Measurements from ENCODE around the gene CDC73.

Gene CDC73

DNA sequence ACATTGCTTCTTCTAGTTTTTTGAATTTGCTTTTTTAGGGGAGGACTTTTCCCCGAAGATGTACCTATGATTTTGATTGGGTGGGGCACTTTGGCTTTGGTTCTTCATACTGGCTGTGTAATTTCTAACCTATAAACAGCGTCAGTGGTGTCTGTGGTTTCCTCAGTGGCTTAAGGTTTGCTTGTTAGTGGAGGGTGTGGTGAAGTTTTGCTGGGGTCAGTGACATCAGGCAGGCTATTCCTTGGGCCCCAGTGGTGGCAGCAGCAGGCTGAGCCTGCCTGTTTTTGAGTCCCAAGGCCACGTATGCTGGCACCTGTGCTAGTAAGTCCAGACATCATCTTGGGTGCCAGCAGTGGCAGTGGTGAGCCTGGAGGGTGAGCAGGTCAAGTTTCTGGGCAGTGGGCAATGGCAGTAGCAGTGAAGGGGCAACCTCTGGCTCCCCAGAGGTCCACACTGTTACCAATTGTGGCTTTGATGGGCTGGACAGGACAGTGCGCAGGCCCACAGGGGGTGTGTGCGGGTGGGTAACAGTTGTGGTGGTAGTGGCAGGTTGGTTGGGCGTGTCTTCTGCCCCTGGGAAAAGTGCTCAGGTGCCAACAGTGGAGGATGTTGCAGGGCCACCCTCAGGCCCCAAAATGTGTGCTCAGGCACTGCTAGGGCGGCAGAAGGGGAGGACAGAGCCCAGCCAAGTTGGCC, 119.4 kb downstream of the CDC73 start:
- no peak for TF ChIP-seq EZH2phosphoT487 (IDR thresholded peaks at IDR 0.05; ENCODE audit: borderline replicate concordance, low read length)
- TF ChIP-seq, protein P1, sequence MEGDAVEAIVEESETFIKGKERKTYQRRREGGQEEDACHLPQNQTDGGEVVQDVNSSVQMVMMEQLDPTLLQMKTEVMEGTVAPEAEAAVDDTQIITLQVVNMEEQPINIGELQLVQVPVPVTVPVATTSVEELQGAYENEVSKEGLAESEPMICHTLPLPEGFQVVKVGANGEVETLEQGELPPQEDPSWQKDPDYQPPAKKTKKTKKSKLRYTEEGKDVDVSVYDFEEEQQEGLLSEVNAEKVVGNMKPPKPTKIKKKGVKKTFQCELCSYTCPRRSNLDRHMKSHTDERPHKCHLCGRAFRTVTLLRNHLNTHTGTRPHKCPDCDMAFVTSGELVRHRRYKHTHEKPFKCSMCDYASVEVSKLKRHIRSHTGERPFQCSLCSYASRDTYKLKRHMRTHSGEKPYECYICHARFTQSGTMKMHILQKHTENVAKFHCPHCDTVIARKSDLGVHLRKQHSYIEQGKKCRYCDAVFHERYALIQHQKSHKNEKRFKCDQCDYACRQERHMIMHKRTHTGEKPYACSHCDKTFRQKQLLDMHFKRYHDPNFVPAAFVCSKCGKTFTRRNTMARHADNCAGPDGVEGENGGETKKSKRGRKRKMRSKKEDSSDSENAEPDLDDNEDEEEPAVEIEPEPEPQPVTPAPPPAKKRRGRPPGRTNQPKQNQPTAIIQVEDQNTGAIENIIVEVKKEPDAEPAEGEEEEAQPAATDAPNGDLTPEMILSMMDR (IDR thresholded peaks at IDR 0.05; ENCODE audit: low read depth, low read length, poor library complexity, severe bottlenecking) = no peak
- H3F3A ChIP-seq (ENCODE audit: control insufficient read depth, insufficient read depth) = no peaks in the 10 kb centered on the region
- H3K4me2 ChIP-seq (ENCODE audit: low read length) = no peak overlapping the region
- no peaks in the 10 kb centered on the region for H3K9me3 ChIP-seq (ENCODE audit: control insufficient read depth, insufficient read depth, low read length)
- no peak overlapping the region for H3K4me3 ChIP-seq (ENCODE audit: low read length)
- H3K36me3 ChIP-seq (ENCODE audit: control insufficient read depth, low read length) = peaks cover 17% of the 10 kb centered on the region
- no peaks in the 10 kb centered on the region for H4K20me1 ChIP-seq (ENCODE audit: control insufficient read depth, insufficient read depth, low read depth, low read length)
- no peaks in the 10 kb centered on the region for H3K9me2 ChIP-seq (replicated peaks; ENCODE audit: control insufficient read depth, low read length)
- H3K27me3 ChIP-seq (ENCODE audit: control insufficient read depth, low read length) = no peaks in the 10 kb centered on the region
- H3K27ac ChIP-seq (ENCODE audit: low read depth, low read length) = no peak overlapping the region
- peaks cover 6% of the 10 kb centered on the region for H3K4me1 ChIP-seq (ENCODE audit: control insufficient read depth, low read length)
- H3K79me2 ChIP-seq (ENCODE audit: control insufficient read depth, low read length) = no peaks in the 10 kb centered on the region

GRCh38 chr1:193242000-193242399, 120.2 kb downstream of the CDC73 start:
- H3K36me3 ChIP-seq (ENCODE audit: control insufficient read depth, low read length) = peaks cover 20% of the 10 kb centered on the region
- H3K4me1 ChIP-seq (ENCODE audit: control insufficient read depth, low read length) = peaks cover 6% of the 10 kb centered on the region
- H3K9me3 ChIP-seq (ENCODE audit: control insufficient read depth, insufficient read depth, low read length) = no peaks in the 10 kb centered on the region
- TF ChIP-seq, protein P1 (IDR thresholded peaks at IDR 0.05; ENCODE audit: low read depth, low read length, poor library complexity, severe bottlenecking) = no peak
- TF ChIP-seq EZH2phosphoT487 (IDR thresholded peaks at IDR 0.05; ENCODE audit: borderline replicate concordance, low read length) = no peak
- H3K9me2 ChIP-seq (replicated peaks; ENCODE audit: control insufficient read depth, low read length) = no peaks in the 10 kb centered on the region
- no peaks in the 10 kb centered on the region for H3K79me2 ChIP-seq (ENCODE audit: control insufficient read depth, low read length)
- H3K27me3 ChIP-seq (ENCODE audit: control insufficient read depth, low read length) = no peaks in the 10 kb centered on the region
- H3F3A ChIP-seq (ENCODE audit: control insufficient read depth, insufficient read depth) = no peaks in the 10 kb centered on the region
- H4K20me1 ChIP-seq (ENCODE audit: control insufficient read depth, insufficient read depth, low read depth, low read length) = no peaks in the 10 kb centered on the region
- H3K27ac ChIP-seq (ENCODE audit: low read depth, low read length) = no peak overlapping the region
- no peak overlapping the region for H3K4me3 ChIP-seq (ENCODE audit: low read length)
- no peak overlapping the region for H3K4me2 ChIP-seq (ENCODE audit: low read length)

DNA sequence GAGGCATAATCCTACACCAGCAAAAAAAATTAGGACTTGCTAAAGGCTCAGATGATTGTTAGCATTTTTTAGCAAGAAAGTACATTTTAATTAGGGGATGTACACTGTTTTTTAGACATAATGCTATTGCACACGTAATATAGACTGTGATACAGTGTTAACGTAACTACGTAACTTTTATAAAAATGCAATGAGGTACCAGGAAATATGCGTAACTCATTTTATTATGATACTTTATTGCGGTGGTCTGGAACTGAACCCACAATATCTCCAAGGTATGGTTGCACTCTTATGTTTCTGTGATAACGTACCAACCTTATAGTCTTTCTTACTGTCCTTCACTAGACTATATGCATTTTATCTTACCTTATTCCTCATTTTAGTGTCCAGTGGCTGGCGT, 127.4 kb downstream of the CDC73 start:
- Histone ChIP-seq H3K27me3 (ENCODE audit: control insufficient read depth, low read length) (no peaks in the 10 kb centered on the region), H4K20me1 (ENCODE audit: control insufficient read depth, insufficient read depth, low read depth, low read length) (no peaks in the 10 kb centered on the region), H3K27ac (ENCODE audit: low read depth, low read length) (no peak overlapping the region), H3K36me3 (ENCODE audit: control insufficient read depth, low read length) (peaks cover 38% of the 10 kb centered on the region), H3K4me1 (ENCODE audit: control insufficient read depth, low read length) (no peaks in the 10 kb centered on the region), H3K9me2 (replicated peaks; ENCODE audit: control insufficient read depth, low read length) (no peaks in the 10 kb centered on the region), H3K9me3 (ENCODE audit: control insufficient read depth, insufficient read depth, low read length) (no peaks in the 10 kb centered on the region), H3K4me3 (ENCODE audit: low read length) (no peak overlapping the region), H3K79me2 (ENCODE audit: control insufficient read depth, low read length) (no peaks in the 10 kb centered on the region), H3F3A (ENCODE audit: control insufficient read depth, insufficient read depth) (no peaks in the 10 kb centered on the region), H3K4me2 (ENCODE audit: low read length) (no peak overlapping the region)
- TF ChIP-seq, protein P1 (IDR thresholded peaks at IDR 0.05; ENCODE audit: low read depth, low read length, poor library complexity, severe bottlenecking) = no peak
- TF ChIP-seq EZH2phosphoT487 (IDR thresholded peaks at IDR 0.05; ENCODE audit: borderline replicate concordance, low read length) = no peak
